AG04450 (cell line): ENCODE results near the gene PCNA. TPM values are rescaled to one million over a fixed set of nuclear protein-coding genes. Genes with fewer than 3 reads are reported as not detected.

ENCODE experiments used
- CTCF ChIA-PET: fragments of 300-600, 350-600 bp; formaldehyde crosslinking; extraction: SDS; loops from one replicate; lab custom pipeline; 2022; ENCODE audit warnings: antibody characterized with exemption, inconsistent platforms; lab: Charles Lee
- POLR2A ChIA-PET: fragments of 350-600 bp; formaldehyde crosslinking; extraction: SDS; loops from one replicate; lab custom pipeline; 2021; ENCODE audit warnings: antibody characterized with exemption, inconsistent platforms; lab: Yijun Ruan, JAX
- DNase-seq: peaks from one replicate; pipeline ENCODE4 v3.0.0-alpha.2; 2011; ENCODE audit warnings: low read depth, low spot score
- H3K27ac ChIP-seq: one replicate; pipeline ENCODE4 v1.5.1; 2012; ENCODE audit warnings: low read depth, low read length, control low read depth
- H3K27me3 ChIP-seq: one replicate; pipeline ENCODE4 v1.6.0; 2012; ENCODE audit warnings: low read length; ENCODE audit not compliant: control insufficient read depth, insufficient read depth
- H3K4me3 ChIP-seq: 2 replicates; pipeline ENCODE4 v1.5.1; 2011; ENCODE audit warnings: mild to moderate bottlenecking, low read depth, low read length, control low read depth
- H3K9me3 ChIP-seq: 2 replicates; pipeline ENCODE4 v1.5.1; 2012; ENCODE audit warnings: low read length; ENCODE audit not compliant: control insufficient read depth, insufficient read depth
- polyA minus RNA-seq: library from RNA; depleted of rRNA, polyadenylated mRNA; stranded (reverse); fragments of >200 nt; gene quantifications from 2 replicates; pipeline ENCODE4 v1.2.3, GENCODE V29; 2011; rRNA and poly(A)+ RNA removed
- polyA plus RNA-seq: library from polyadenylated mRNA; depleted of rRNA; stranded (reverse); fragments of >200 nt; gene quantifications from 2 replicates; pipeline ENCODE4 v1.2.3, GENCODE V29; 2011; rRNA removed
- TF ChIP-seq, protein P1 (sequence below): IDR thresholded peaks from 2 replicates; pipeline ENCODE4 v1.5.1; 2011; ENCODE audit warnings: low read depth, low read length, control low read depth, inconsistent platforms

PCNA gene
- polyA plus RNA-seq (118 and 134 TPM in 2 replicates), polyA minus RNA-seq (90.3 and 96.8 TPM in 2 replicates)

GRCh38 chr20:5119435-5120184, at the start of gene PCNA:
Gene PCNA, minus strand, starts transcription at chr20:5119958. Its CDS starts 160 bp downstream, at chr20:5119798.
- no peaks in the 10 kb centered on the region for H3K27me3 ChIP-seq
- H3K4me3 ChIP-seq, result peak within 1 kb of the TSS; percentile 98
- peak within 1 kb of the TSS; percentile 90 for H3K27ac ChIP-seq
- CTCF ChIA-PET, result interaction anchor here (0.8 to 4.6 kb wide), 3 partner anchors 15 to 379 kb away, joined by 3 to 34 read pairs (median 3); no protein-coding TSS in a partner anchor
- peak; percentile 93 for DNase-seq
- peaks cover 3% of the 10 kb centered on the region; the same call in 1 of the 2 replicates for H3K9me3 ChIP-seq
- POLR2A ChIA-PET, result interaction anchor here (0.6 to 1.2 kb wide), 10 partner anchors 31 to 912 kb away, joined by 3 to 9 read pairs (median 3); no protein-coding TSS in a partner anchor
- TF ChIP-seq, protein P1, sequence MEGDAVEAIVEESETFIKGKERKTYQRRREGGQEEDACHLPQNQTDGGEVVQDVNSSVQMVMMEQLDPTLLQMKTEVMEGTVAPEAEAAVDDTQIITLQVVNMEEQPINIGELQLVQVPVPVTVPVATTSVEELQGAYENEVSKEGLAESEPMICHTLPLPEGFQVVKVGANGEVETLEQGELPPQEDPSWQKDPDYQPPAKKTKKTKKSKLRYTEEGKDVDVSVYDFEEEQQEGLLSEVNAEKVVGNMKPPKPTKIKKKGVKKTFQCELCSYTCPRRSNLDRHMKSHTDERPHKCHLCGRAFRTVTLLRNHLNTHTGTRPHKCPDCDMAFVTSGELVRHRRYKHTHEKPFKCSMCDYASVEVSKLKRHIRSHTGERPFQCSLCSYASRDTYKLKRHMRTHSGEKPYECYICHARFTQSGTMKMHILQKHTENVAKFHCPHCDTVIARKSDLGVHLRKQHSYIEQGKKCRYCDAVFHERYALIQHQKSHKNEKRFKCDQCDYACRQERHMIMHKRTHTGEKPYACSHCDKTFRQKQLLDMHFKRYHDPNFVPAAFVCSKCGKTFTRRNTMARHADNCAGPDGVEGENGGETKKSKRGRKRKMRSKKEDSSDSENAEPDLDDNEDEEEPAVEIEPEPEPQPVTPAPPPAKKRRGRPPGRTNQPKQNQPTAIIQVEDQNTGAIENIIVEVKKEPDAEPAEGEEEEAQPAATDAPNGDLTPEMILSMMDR, result no peak

DNA sequence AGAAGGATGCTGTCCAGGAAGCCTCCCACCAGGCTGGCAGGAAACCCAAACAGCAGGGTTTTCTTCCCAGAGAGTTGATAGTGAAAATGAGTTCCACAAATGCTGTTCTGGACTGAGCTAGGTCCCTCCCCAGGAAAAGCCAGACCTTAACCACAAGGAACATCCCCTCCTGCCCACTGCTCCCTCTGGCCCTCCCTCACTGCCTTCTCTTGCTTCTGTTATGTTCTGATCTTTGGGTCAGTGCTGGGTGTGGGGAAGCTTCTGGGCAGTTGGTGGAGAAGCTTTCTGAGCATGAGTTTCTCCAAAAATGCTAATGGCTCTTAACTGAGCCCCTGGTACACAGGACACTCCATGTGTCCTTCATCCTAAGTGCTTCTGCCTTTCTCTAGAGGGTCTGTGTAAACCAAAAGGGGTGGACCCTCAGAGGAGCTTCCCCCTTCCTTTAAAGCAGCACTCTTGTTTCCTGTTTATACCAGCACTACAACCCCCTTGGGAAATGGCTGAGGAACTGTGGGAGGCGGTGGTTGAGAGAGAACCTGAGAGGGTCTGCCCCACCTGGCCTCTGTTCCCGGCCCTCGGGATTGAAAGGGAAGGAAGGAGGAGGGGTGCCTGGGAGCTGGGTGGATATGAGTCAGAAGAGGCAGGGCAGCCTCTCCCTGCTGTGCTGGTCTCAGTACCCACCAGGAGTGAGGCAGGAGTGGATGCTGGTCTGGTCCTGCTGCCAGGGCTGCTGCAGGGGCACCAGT, 49.1 kb upstream of the PCNA start:
- Histone ChIP-seq H3K9me3 (no peaks in the 10 kb centered on the region), H3K27ac (peak overlapping the region; percentile 52), H3K27me3 (no peaks in the 10 kb centered on the region), H3K4me3 (no peak overlapping the region)
- ChIA-PET CTCF (interaction anchor here (0.8 to 1.4 kb wide), 2 partner anchors 23 to 42 kb away, joined by 3 to 5 read pairs; partner anchors contain the start of gene CDS2), POLR2A (no interaction called here)
- DNase-seq, result no peak
- TF ChIP-seq, protein P1, result no peak

- POLR2A ChIA-PET, result no interaction called here
- H3K9me3 ChIP-seq, result no peaks in the 10 kb centered on the region; the same call in 1 of the 2 replicates
- CTCF ChIA-PET, result interaction anchor here (1.0 kb wide), 1 partner anchor 39 kb away, joined by 5 read pairs; the partner anchor contains the start of gene CDS2
- no peak overlapping the region for H3K4me3 ChIP-seq
- TF ChIP-seq, protein P1, result no peak
- H3K27me3 ChIP-seq, result no peaks in the 10 kb centered on the region
- H3K27ac ChIP-seq, result no peak overlapping the region
- no peak for DNase-seq
Measured at GRCh38 chr20:5164645-5165625, 45.2 kb upstream of the PCNA start.

GRCh38 chr20:5161536-5162164, 41.9 kb upstream of the PCNA start:
- ChIA-PET POLR2A (no interaction called here), CTCF (interaction anchor here (1.5 to 2.0 kb wide), 2 partner anchors 31 to 35 kb away, joined by 6 to 8 read pairs; partner anchors contain the start of gene CDS2)
- TF ChIP-seq, protein P1, result no peak
- Histone ChIP-seq H3K27me3 (no peaks in the 10 kb centered on the region), H3K4me3 (no peak overlapping the region), H3K27ac (no peak overlapping the region), H3K9me3 (no peaks in the 10 kb centered on the region; the same call in 1 of the 2 replicates)
- DNase-seq, result no peak
